T47D (cell line): ENCODE measurements around the gene APOO.
A peak's percentile ranks its signal among the peaks of the same experiment; 100 is the strongest.

Experiments used
- DNase-seq, 2 experiments: peaks; one replicate each; pipeline versions ENCODE4 v3.0.0 to v3.0.0-alpha.2; 2011 to 2012; ENCODE audit warnings: low read depth in 1 of 2, low spot score in 1 of 2
- JUND ChIP-seq: IDR thresholded peaks from 2 replicates; pipeline ENCODE4 v1.6.1; 2012; ENCODE audit warnings: low read depth
- in situ Hi-C: cut with HindIII; loops from 2 replicates; pipeline ENCODE4 v1.10.0; 2016; ENCODE audit warnings: low sequenced_read_pairs, low pct_unique_long_range_greater_than_20kb

The APOO gene

GRCh38 chrX:23930894-23931604 lies 23.3 kb upstream of the APOO start:
- peak in 1 of 2 experiments; percentile 59 for DNase-seq
- TF ChIP-seq JUND: no peak
- in situ Hi-C loops: no loop called here

- TF ChIP-seq JUND: no peak
- in situ Hi-C loops: no loop called here
- DNase-seq: no peak
Measured at GRCh38 chrX:23926015-23926414, 18.3 kb upstream of the APOO start.

GRCh38 chrX:23919706-23920320 lies 12.1 kb upstream of the APOO start:
- TF ChIP-seq JUND: no peak
- peak in 1 of 2 experiments; percentile 42 for DNase-seq
- in situ Hi-C loops: no loop called here

GRCh38 chrX:23919148-23919547 lies 11.4 kb upstream of the APOO start:
- DNase-seq: no peak
- in situ Hi-C loops: no loop called here
- no peak for TF ChIP-seq JUND

GRCh38 chrX:23911126-23911835 lies 3.5 kb upstream of the APOO start:
- in situ Hi-C loops: no loop called here
- DNase-seq: no peak
- no peak for TF ChIP-seq JUND

- DNase-seq: no peak
- in situ Hi-C loops: no loop called here
Measured at GRCh38 chrX:23908219-23909004, 674 bp upstream of the APOO start.

GRCh38 chrX:23907111-23907497 lies 634 bp downstream of the APOO start:
- TF ChIP-seq JUND: no peak
- DNase-seq: no peak
- in situ Hi-C loops: no loop called here

More at GRCh38 chrX:23908219-23909004, 674 bp upstream of the APOO start:
- no peak for TF ChIP-seq JUND

GRCh38 chrX:23904096-23904495 lies 3.6 kb downstream of the APOO start:
- peak in 1 of 2 experiments; percentile 57 for DNase-seq
- no peak for TF ChIP-seq JUND
- in situ Hi-C loops: no loop called here

- in situ Hi-C loops: no loop called here
- TF ChIP-seq JUND: no peak
- peak in 1 of 2 experiments; percentile 80 for DNase-seq
Measured at GRCh38 chrX:23902419-23902818, 5.3 kb downstream of the APOO start.

GRCh38 chrX:23901805-23902204 lies 5.9 kb downstream of the APOO start:
- TF ChIP-seq JUND: no peak
- peak in 1 of 2 experiments; percentile 87 for DNase-seq
- in situ Hi-C loops: no loop called here

- in situ Hi-C loops: no loop called here
- TF ChIP-seq JUND: no peak
- peak in 1 of 2 experiments; percentile 80 for DNase-seq
Measured at GRCh38 chrX:23901060-23901459, 6.7 kb downstream of the APOO start.

- TF ChIP-seq JUND: no peak
- in situ Hi-C loops: no loop called here
- no peak for DNase-seq
Measured at GRCh38 chrX:23900220-23900797, 7.4 kb downstream of the APOO start.
